Spleen (tissue), 7 donors: Measurements from ENCODE around the gene TMEM145.

Experiments
- POLR2AphosphoS5 ChIP-seq, 3 donors: sonication (generic); formaldehyde crosslinking; IDR thresholded peaks; one replicate each; pipeline ENCODE4 v1.5.1; 2017; ENCODE audit warnings: antibody characterized with exemption in 3 of 3
- TF ChIP-seq, protein P1 (sequence below), 11 experiments: fragments of 200-600 bp in 7 of 11; fragments of 450-650 bp in 4 of 11; sonication (generic) in 4 of 11; IDR thresholded peaks in 8 of 11; conservative IDR thresholded peaks in 3 of 11; 1 replicate in 7 of 11; 2 replicates in 4 of 11; pipeline versions ENCODE4 v1.4.0 to v1.8.0; 2016 to 2021; ENCODE audit warnings: antibody characterized with exemption in 11 of 11, inconsistent platforms in 4 of 11, mild to moderate bottlenecking in 1 of 11
- donor health status: DM: no; HTN: no; CAD: no; lungs with moderate emphysema.
- donor health status: DM: no; HTN: no; CAD: no.
- donor health status: DM: no; HTN: no; CAD: no.

DNA sequence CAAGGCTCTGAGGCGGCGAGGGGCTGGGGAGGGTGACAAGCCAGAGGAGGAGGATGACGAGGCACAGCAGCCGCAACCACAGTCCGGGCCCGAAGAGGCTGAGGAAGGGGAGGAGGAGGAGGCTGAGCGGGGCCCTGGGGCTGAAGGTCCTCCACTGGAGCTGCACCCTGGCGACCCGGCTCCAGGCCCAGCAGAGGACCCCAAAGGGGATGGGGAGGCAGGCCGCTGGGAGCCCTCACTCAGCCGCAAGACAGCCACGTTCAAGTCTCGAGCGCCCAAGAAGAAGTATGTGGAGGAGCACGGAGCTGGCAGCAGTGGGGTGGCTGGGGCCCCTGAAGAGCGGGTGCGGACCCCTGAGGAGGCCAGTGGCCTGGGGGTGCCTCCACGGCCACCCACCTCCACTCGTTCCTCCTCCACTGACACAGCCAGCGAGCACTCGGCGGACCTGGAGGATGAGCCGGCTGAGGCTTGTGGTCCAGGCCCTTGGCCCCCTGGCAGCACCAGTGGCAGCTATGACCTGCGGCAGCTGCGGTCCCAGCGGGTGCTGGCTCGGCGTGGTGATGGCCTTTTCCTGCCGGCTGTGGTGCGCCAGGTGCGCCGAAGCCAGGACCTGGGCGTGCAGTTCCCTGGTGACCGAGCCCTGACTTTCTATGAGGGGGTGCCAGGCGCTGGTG is 41.1 kb upstream of the TMEM145 start:
- TF ChIP-seq, protein P1, sequence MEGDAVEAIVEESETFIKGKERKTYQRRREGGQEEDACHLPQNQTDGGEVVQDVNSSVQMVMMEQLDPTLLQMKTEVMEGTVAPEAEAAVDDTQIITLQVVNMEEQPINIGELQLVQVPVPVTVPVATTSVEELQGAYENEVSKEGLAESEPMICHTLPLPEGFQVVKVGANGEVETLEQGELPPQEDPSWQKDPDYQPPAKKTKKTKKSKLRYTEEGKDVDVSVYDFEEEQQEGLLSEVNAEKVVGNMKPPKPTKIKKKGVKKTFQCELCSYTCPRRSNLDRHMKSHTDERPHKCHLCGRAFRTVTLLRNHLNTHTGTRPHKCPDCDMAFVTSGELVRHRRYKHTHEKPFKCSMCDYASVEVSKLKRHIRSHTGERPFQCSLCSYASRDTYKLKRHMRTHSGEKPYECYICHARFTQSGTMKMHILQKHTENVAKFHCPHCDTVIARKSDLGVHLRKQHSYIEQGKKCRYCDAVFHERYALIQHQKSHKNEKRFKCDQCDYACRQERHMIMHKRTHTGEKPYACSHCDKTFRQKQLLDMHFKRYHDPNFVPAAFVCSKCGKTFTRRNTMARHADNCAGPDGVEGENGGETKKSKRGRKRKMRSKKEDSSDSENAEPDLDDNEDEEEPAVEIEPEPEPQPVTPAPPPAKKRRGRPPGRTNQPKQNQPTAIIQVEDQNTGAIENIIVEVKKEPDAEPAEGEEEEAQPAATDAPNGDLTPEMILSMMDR (IDR thresholded peaks at IDR 0.05 in 8 of 11, conservative IDR thresholded peaks at IDR 0.05 in 3 of 11): no peak
- TF ChIP-seq POLR2AphosphoS5 (IDR thresholded peaks at IDR 0.05): no peak
